COLO668 (cell line): ENCODE data around the gene LRCH1.
"Not testable (repeated sequence)": the region's sequence is repeated elsewhere in the genome, so short reads cannot be mapped to it uniquely, and the experiment has no call there.

ENCODE experiments used
- DNase-seq: peaks from one replicate; lab custom pipeline; 2025; ENCODE audit not compliant: unreplicated experiment; lab: John Stamatoyannopoulos, UW

LRCH1 gene

GRCh38 chr13:46747031-46747820 is 194.3 kb downstream of the LRCH1 start:
- no peak for DNase-seq

- DNase-seq = no peak
These were observed 195.3 kb downstream of the LRCH1 start for GRCh38 chr13:46748300-46748699.

GRCh38 chr13:46749951-46750350 is 197.0 kb downstream of the LRCH1 start:
- no peak for DNase-seq

- DNase-seq = no peak
These were observed 199.1 kb downstream of the LRCH1 start for GRCh38 chr13:46751811-46752635.

GRCh38 chr13:46753137-46753536 is 200.2 kb downstream of the LRCH1 start:
- DNase-seq = peak; percentile 50

- no peak for DNase-seq
These were observed 200.9 kb downstream of the LRCH1 start for GRCh38 chr13:46753917-46754316.

- no peak for DNase-seq
These were observed 201.8 kb downstream of the LRCH1 start for GRCh38 chr13:46754812-46755211.

- not testable (repeated sequence) for DNase-seq
These were observed 202.5 kb downstream of the LRCH1 start for GRCh38 chr13:46755508-46755907.

GRCh38 chr13:46756977-46757376 is 204.0 kb downstream of the LRCH1 start:
- DNase-seq = no peak

GRCh38 chr13:46757640-46758039 is 204.7 kb downstream of the LRCH1 start:
- no peak for DNase-seq

GRCh38 chr13:46759846-46760245 is 206.9 kb downstream of the LRCH1 start:
- no peak for DNase-seq

GRCh38 chr13:46761174-46761573 is 208.2 kb downstream of the LRCH1 start:
- no peak for DNase-seq

GRCh38 chr13:46761866-46762265 is 208.9 kb downstream of the LRCH1 start:
- no peak for DNase-seq

- DNase-seq = not testable (repeated sequence)
These were observed 217.0 kb downstream of the LRCH1 start for GRCh38 chr13:46769925-46770324.

GRCh38 chr13:46771693-46772092 is 218.7 kb downstream of the LRCH1 start:
- no peak for DNase-seq

GRCh38 chr13:46773541-46773940 is 220.6 kb downstream of the LRCH1 start:
- no peak for DNase-seq

- no peak for DNase-seq
These were observed 222.6 kb downstream of the LRCH1 start for GRCh38 chr13:46775385-46776107.

- DNase-seq = no peak
These were observed 225.1 kb downstream of the LRCH1 start for GRCh38 chr13:46778095-46778494.

GRCh38 chr13:46778890-46779289 is 225.9 kb downstream of the LRCH1 start:
- no peak for DNase-seq

GRCh38 chr13:46782066-46782465 is 229.1 kb downstream of the LRCH1 start:
- no peak for DNase-seq

- no peak for DNase-seq
These were observed 229.7 kb downstream of the LRCH1 start for GRCh38 chr13:46782691-46783090.

GRCh38 chr13:46783504-46783903 is 230.5 kb downstream of the LRCH1 start:
- DNase-seq = no peak
